ENCODE results near the gene SLC39A2.
"Not testable (repeated sequence)": the region's sequence is repeated elsewhere in the genome, so short reads cannot be mapped to it uniquely, and the experiment has no call there.

SLC39A2 gene, protein sequence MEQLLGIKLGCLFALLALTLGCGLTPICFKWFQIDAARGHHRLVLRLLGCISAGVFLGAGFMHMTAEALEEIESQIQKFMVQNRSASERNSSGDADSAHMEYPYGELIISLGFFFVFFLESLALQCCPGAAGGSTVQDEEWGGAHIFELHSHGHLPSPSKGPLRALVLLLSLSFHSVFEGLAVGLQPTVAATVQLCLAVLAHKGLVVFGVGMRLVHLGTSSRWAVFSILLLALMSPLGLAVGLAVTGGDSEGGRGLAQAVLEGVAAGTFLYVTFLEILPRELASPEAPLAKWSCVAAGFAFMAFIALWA

DNA sequence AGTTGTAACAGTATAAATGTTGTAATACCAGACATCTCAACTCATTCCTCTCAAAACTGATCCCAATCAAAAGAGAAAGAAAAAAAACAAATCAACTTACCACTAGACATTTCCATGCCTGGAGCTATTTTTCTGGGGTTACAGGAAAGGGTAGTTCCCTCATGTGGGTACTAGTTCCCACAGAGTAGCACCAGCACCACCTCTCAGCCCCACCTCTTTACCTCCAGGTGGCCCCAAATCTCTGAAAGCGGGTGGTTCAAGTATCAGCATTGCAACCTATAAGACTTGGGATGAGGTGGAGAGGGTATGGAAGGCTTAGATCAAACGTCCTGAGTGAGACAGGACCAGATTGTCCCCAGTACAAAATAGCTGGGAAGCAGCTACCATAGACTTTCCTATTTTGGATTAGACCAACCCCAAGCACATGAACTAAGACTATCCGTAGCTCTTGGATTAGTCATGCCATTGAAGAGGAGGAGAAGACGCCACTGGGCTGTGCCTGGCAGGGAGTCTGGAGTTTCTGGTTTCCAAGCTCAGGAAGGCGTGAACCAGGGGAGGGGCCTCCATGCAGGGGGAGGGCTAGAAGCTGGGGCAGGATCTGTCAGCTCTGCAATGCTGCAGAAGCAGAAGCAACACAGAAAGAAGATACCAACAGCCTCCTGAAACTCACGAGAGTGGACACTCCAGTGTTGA, at the start of gene SLC39A2:
TSS of gene SLC39A2 (plus strand) at position 620 of the 693 bp plus-strand sequence. CDS start 154 bp downstream, outside the sequence.
- DNase-seq: no peak

DNA sequence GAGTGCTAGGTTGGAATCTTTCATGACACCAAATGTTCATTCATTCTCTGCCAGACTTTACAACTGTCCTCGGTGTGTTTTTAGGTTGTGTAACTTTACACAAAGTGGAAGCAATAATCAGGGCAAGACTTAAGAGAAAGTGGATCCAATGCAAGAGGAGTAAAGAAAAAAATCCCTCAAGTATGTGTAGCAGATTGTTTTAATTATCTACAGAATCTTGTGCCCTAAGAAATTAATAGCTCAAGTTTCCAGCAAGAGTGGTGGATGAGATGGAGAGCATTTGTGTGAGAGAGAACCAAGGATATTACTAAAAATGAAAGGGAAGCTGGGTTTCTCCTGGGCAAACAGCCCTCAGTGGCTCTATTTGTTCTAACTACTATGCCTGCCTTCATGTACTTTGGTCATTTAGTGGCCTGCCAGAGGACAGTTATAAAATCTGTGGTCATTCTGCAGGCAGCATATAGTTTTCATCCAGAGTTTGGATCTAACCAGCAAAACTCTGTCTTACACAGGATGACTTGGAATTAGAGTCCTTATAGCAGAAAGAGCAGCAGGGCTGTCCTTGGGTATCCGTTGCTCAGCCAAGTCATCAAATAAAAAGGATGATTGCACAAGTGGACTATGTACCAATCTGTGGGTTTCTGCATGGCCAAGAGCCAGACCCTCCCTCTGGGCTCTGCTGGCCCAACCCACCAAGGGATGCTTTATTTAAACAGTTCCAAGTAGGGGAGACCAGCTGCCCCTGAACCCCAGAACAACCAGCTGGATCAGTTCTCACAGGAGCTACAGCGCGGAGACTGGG, 44.2 kb upstream of the SLC39A2 start, which contains the start of gene RNASE2:
TSS of gene RNASE2 (plus strand) at position 752 of the 802 bp plus-strand sequence. CDS start 285 bp downstream, outside the sequence.
- not testable (repeated sequence) for DNase-seq

DNA sequence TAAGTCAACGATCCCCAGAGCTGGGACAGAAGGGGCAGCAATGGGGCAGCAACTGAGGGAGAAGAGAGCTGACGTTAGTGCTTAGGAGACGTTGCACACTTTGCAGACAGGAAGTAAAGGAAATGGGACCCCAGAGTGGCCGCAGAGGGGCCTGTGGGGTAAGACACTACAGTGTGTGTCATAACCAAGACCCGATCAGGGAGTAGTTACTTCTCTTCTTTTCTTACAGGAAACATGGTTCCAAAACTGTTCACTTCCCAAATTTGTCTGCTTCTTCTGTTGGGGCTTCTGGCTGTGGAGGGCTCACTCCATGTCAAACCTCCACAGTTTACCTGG, 43.6 kb upstream of the SLC39A2 start:
- DNase-seq: not testable (repeated sequence)

DNA sequence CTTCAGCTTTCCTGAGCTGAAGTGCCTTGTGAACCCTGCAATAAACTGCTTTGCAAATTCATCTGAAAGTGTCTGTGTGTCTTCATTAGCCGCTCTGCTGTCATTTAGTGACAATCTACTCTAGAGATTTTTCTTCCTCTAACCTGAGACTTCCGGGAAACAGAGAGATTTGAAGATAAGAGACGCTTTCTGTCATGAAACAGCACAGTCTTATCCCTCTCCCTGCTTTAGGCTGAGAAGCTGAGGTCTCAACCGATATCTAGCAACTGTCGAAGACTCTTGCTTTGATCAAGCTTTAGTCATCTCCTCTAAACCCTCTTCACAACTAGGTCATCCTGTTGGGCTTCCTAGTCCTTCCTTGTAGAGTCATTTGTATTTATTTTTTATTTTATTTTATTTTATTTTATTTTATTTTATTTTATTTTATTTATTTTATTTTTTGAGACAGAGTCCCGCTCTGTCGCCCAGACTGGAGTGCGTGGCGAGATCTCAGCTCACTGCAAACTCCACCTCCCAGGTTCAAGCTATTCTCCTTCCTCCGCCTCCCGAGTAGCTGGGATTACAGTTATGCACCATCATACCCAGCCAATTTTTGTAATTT, 42.6 kb upstream of the SLC39A2 start:
- DNase-seq: no peak

DNA sequence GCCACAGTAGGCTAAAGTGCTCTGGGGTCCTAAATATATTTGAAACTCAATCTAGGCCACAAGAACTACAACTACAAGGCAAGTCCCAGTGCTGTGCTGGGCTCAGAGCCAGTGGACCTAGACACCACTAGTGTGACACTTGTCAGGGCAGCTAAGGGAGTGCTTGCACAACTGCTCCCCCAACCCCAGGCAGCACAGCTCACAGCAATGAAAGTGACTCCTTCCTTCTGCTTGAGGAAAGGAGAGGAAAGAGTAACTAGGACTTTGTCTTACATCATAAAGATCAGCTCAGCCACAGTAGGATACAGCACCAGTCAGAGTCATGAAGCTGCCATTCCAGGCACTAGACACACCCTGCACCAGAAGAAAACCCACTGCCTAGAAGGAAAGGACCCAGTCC, 40.1 kb upstream of the SLC39A2 start:
- not testable (repeated sequence) for DNase-seq

DNA sequence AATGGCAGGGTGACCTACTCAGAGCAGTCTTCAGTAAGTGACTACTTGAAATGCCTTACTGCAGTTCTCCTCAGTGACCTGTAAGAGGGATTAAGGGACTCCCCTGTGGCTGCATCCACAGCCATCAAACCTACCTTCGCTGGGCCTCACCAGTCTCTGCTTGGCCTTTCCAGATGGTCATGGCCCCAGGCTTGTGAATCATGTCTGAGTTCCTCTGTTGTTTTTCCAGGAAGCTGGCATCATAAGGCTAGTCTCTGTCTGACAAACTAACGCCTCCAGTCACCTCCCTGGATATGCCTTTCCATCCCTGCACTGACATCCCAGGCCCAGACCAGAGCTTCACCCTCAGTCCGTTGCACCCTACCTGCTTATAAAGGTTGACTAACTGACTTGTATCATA, 29.8 kb upstream of the SLC39A2 start:
- no peak for DNase-seq

DNA sequence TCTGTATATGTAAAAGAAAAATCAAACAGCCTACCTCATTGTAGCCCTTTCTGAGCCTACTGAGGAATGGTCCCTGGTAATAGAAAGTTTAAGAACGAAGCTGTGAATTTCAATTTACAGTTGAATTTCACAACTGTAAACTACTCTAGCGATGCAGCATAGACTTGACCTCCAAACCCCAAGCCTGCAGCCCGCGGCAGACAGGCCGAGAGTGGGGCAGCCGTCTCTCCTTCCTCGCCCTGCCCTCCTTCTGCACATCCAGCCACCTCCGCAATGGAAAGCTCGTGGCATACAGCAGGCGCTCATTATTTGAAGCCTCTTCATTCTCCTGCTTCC, 28.5 kb upstream of the SLC39A2 start:
- no peak for DNase-seq

DNA sequence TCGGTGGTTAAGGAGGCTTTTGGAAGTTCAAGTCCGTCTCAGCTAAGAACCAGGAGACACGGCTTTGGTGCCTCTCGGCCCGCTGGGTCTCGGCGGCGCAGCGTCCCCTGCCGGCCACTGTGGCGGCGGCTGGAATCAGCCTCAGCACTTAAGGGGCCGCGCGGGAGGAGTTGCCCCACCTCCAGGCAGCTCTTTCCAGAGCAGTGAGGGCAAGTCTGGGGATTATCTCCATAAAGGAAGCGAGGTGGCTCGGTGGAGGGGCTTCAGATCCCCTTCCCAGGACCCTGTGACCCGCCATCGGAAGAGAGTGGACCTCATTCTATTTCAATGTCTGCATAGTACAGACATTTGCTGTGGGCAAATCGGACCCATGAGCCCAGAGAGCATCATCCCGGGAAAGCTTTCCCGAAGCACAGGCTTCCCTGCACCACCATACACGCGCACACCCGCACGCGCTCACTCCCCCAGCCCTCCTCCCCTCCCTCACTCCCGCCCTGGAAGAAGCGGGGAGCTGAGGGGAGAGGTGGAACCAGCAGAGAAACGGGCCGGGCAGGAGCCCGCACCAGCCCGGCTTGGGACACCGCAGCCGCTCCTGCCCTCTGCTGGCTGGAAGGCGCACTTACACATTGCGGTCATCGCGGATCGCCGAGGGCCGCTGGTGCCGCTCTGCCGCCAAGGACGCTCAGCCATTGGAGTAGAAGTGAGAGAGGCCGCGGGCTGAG, 27.9 kb upstream of the SLC39A2 start:
- DNase-seq: peak; percentile 85

DNA sequence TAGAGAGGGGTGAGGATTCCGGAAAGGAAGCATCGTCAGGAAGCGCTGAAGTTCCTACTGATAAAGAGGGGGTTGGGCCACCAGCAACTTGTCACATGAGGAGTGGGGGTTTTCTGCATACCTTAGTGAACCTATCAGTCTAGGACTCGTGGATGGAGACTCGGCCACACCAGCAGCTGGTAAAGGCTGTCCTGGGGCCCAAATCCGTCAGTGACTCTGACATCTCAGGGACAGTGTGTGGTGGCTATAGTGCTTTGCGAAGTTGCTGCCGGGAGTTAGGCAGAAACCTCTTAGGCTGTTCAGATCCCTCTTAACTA, 27.4 kb upstream of the SLC39A2 start:
- no peak for DNase-seq

DNA sequence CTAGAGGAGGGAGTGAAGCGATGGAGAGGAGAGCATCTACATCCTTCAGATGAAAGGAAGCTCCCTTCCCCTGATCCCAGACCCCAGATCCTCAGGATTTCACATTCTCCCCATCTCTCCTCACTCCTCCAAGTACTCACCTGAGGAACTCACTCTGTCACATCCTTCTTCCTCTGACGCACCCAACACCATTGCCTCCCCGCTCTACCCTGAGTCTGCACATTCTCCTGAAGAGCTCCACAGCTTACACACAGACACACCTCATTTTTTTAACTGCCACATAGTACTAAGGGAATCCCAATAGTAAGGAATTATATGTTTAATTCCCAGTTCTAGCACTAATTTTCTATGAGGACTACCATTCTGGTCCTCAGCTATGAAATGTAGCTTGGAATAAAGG, 25.6 kb upstream of the SLC39A2 start:
- no peak for DNase-seq

DNA sequence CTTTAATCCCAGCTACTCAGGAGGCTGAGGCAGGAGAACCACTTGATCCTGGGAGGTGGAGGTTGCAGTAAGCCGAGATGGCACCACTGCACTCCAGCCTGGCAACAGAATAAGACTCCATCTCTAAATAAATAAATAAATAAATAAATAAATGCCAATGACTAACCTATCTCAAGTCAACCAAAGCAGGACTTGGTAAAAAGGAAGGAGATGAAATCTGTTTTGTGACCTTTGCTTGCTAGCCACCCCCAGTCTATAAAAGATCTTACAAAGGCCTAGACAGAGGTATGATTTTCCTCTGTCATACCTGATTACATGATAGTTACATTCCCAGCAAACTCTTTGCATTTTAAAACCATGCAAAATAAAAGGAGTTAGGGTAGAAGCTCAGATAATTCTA, 22.8 kb upstream of the SLC39A2 start:
- no peak for DNase-seq

DNA sequence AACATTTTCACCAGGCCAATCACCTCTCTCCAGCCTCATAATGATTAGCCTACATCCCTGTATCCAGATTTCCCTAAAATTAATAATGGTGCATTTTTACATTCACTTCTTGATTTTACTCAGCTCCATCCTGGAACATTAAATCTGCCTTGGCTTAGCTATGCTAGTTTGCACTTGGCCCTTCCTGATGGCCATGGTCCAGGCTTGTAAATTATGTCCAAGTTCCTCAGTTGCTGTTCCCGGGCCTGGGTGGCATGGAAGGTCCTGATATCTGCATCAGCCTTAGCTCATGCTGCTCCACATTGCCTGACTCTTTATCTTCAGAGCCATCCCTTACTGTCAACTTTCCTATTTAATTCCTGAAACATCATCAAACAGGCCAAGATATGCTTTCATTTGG, 20.4 kb upstream of the SLC39A2 start:
- DNase-seq: no peak

DNA sequence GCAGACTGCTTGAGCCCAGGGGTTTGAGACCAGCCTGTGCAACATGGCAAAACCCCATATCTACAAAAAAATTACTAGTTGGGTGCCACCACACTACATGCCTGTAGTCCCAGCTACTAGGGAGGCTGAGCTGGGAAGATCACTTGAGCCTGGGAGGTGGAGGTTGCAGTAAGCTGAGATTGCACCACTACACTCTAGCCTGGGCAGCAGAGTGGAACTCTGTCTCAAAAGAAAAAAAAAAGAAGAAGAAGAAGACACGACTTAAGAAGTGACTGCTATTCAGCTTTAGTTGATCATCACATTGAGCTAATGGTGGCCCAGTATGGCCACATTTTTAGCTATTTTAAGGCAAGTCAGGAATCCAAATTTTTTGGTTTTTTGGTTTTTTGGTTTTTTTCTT, 18.2 kb upstream of the SLC39A2 start:
- no peak for DNase-seq

DNA sequence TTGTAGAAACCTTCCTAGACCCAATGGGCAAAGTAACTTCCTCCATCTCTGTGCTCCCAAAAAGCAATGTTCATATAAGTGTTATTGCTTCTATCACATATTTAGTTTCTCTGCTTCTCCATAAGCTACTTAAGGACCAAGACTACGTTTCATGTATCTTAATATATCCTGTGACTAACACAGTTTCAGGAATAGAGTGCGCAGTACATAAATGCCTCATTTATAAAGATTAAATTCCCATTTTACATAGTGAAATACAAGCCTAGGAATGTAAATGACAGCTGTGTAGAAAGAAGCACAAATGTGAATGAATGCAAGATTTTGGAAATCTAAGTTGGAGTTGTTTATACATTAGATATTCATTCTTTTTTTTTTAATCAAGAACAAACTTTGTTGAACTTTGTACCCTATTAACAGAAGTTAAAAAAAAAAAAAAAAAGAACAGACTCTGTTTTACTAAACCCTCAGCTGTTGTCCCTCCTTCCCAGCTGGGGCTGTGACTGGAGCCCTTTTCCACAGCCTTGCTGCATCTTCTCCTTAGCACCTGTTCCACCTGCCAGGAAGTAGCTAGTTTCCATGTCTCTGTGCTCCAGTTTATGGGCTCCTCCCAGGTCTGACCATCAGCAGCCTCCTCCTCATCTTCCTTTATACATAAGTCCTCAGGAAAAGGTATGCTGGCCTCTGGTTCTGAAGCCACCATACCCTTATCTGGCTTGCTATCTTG, 16.3 kb upstream of the SLC39A2 start:
- DNase-seq: no peak

DNA sequence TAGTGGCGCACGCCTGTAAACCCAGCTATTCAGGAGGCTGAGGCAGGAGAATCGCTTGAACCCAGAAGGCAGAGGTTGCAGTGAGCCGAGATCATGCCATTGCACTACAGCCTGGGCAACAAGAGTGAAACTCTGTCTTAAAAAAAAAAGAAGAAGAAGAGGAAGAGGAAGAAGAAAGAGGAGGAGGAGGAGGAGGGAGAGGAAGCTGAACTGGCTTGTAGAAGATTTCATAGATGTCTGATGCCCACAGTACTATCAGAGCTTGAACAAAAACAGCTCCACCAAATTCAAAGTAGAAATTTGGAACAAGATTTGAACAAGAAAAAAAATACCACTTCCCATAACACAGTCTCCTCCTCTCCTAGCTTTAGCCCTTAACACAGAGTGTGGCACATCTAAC, 13.4 kb upstream of the SLC39A2 start:
- not testable (repeated sequence) for DNase-seq

DNA sequence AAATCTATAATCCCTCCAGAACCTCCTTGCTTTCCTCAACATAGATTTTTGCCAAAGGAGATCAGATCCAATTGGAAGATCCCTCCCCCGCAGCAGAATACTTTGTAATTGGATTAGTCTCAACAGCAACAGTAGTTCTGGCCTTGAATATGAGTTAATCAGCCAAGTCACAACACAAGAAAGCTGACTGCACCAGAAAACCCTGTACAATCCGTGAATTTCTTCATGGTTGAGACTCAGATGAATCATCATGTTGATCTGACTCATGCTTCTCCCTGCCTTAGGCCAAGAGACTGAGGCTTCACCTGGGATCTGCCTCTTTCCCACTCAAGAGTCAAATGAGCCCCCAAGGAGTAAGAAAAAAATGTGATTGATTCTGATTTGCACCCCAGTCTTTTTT, 12.3 kb upstream of the SLC39A2 start:
- DNase-seq: no peak

DNA sequence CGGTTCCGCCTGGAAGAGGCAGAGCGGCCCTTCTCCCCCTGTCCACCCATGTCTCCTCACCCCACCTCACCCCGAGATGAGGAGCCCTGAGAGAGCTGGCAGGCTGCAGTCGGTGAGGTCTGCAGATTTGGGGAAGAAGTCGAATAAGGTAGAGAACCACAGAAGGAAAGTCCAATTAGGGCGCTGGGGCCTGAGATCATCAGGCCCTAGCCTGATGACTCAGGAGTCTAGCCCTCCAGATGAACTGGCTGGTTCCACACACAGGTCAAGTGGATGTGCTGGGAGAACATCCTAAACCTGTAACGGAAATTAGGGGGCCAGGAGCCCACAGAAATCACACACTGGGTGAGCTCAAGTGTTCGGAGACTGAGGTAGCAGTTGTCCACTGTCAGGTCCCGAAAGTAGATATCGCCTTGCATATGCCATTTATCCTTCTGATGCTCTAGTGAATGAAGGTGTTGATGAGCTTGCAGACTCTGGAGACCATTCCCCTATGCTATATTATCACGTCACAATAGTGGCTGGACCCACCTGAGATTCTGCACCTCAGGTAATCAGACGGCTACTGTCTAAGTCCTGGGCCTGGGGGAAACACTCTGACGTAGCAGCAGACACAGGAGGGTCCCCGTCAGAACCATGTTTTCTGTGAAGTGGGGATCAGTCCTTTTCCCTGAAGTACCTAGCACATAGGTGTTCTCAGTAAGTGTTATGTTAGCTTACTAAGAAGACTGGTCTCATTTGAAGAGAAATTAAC, 10.2 kb upstream of the SLC39A2 start:
- DNase-seq: no peak

DNA sequence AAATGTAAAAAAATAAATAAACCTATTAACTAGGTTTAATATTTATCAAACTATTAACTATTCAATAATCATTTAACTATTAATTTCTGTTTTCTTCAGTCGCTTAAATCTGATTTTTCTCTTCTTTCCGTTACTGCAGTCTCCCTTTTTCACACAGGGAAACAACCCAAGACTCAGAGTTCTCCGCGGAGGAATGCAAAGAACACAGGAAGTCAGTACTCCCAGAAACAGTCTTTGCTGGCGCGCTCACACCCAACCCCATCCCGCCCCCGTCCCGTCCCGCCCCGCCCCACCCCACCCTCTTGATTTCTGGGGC, 9.7 kb upstream of the SLC39A2 start:
- DNase-seq: no peak

DNA sequence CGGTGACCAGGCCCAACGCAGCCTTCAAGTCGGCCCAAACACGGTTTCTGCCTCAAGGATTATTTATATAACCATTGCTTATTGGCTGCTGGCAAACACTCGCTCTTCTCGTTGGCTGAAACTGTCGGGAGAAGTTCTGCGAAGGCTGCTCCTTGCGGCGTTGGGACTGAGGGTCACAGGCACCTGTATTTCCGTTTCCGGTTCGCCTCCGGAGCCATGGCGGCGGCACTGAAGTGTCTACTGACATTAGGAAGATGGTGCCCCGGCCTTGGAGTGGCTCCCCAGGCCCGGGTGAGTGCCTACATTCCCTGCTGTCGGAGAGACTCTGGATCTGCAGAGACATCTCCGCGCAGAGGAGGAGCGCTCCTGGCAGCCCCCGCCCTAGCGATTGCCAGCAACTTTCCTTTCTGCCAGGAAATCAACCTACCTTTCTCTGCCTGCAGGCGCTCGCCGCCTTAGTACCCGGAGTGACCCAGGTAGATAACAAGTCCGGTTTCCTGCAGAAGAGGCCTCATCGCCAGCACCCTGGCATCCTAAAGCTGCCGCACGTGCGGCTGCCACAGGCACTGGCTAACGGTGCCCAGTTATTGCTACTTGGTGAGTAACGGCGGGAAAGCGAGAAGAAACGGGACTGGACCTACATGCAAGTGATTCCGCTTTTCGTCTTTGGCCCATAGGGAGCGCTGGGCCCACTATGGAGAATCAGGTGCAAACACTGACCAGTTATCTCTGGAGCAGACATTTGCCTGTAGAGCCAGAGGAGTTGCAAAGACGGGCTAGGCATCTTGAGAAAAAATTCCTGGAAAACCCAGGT, 9.1 kb upstream of the SLC39A2 start, which contains the start of gene METTL17:
TSS of gene METTL17 (plus strand) at position 194 of the 814 bp plus-strand sequence. CDS start at position 217, 23 bp downstream.
- peak; percentile 92 for DNase-seq

DNA sequence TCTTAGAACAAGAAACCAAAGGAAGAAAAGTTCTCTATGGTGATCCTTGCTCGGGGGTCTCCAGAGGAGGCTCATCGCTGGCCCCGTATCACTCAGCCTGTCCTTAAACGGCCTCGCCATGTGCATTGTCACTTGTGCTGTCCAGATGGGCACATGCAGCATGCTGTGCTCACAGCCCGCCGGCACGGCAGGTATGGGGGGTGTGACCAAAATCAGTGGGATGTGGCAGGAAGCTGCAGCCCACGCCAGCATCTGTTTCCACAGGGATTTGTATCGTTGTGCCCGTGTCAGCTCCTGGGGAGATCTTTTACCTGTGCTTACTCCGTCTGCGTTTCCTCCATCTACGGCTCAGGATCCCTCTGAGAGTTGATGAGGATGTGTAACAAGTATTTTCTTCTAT, 2.6 kb upstream of the SLC39A2 start:
- DNase-seq: no peak

DNA sequence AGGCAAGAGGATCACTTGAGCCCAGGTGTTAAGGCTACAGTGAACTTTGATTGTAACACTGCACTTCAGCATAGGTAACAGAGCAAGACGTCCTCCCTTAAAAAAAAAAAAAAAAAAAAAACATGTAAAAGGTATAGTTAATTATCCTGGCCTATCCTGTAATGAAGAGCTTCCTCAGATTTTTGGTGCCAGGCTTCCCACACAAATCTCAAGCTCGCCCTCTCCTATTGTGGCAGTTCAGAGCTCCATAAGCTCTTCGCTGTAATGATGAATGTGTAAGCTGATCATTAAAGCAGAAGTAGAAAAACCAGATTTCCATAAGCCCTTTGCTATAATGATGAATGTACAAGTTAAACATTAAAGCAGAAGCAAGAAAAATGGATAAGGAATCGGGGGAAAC, 2.0 kb upstream of the SLC39A2 start:
- no peak for DNase-seq

Measured in activated CD4-positive, alpha-beta T cell treated with anti-CD3 and anti-CD28 coated beads for 48 hours (primary cell).